ENCODE measurements around the gene SLC23A2.

DNA sequence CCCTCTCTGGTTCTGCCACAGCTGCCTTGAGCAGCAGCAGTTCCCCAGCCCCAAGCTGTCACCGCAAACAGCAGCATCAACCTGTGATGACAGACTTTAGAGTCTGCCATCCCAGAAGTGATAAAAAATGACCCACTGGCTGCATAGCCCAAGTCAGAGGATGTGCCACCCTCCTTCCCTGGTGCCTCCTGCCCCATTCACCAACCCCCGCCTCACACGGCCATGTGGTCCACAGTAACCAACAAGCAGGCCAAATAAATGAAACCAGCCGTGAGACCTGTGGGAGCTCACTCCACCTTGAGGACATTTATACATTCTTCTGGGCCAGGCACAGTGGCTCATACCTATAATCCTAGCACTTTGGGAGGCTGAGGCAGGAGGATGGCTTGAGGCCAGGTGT is 181.4 kb downstream of the SLC23A2 start:
- TF ChIP-seq SP1 (IDR thresholded peaks at IDR 0.05) (no peak), FOXM1 (IDR thresholded peaks at IDR 0.05; ENCODE audit: borderline replicate concordance) (no peak), BHLHE40 (IDR thresholded peaks at IDR 0.05; ENCODE audit: borderline replicate concordance) (no peak), LEF1 (IDR thresholded peaks at IDR 0.05; ENCODE audit: borderline replicate concordance) (no peak), NFRKB (IDR thresholded peaks at IDR 0.05) (no peak), ARNT (IDR thresholded peaks at IDR 0.05) (no peak), TARDBP (IDR thresholded peaks at IDR 0.05) (no peak)
